Measurements from ENCODE around the gene TRAK2. TPM values are rescaled to one million over a fixed set of nuclear protein-coding genes. Genes with fewer than 3 reads are reported as not detected.

TRAK2 gene
- total RNA-seq, 1 experiment from 2014 or later, result 15.2 TPM

GRCh38 chr2:201396595-201396994, 54.7 kb downstream of the TRAK2 start:
- intact Hi-C loops (cut with micrococcal nuclease), result no loop called here
- Histone ChIP-seq H3K9me3 (ENCODE audit: control insufficient read depth in 1 of 2, insufficient read depth in 1 of 2, low read depth in 1 of 2, low read length in 2 of 2) (no peaks in the 10 kb centered on the region), H3K27me3 (ENCODE audit: insufficient read depth, low read length) (no peaks in the 10 kb centered on the region), H3K9me2 (ENCODE audit: insufficient read depth) (no peaks in the 10 kb centered on the region), H3K4me3 (replicated peaks in 1 of 2; ENCODE audit: low read depth in 1 of 2, low read length in 2 of 2) (no peak overlapping the region), H4K20me1 (ENCODE audit: insufficient read depth) (no peaks in the 10 kb centered on the region), H3K4me1 (ENCODE audit: control insufficient read depth in 1 of 2, insufficient read depth in 2 of 2, low read length in 2 of 2) (no peaks in the 10 kb centered on the region), H3K27ac (ENCODE audit: low read depth, low read length) (no peak overlapping the region), H3K9ac (ENCODE audit: low read length) (no peak overlapping the region), H3K4me2 (ENCODE audit: low read length) (no peak overlapping the region), H3K79me2 (ENCODE audit: insufficient read depth, low read length) (no peaks in the 10 kb centered on the region), H2AFZ (ENCODE audit: low read depth, low read length, poor library complexity, severe bottlenecking) (no peak overlapping the region), H3K36me3 (ENCODE audit: control insufficient read depth in 1 of 2, insufficient read depth in 2 of 2, low read length in 2 of 2) (peaks cover 0 to 5% of the 10 kb centered on the region in 2 experiments; a peak in 1 of 4 replicates)
- RAD21 ChIA-PET (ENCODE audit: low non-redundant PET in 1 of 2, low total read pairs in 2 of 2, uncharacterized antibody in 2 of 2, unreplicated experiment in 2 of 2), result no interaction called here
- POLR2A ChIA-PET, result no interaction called here
- TF ChIP-seq FOSL1 (IDR thresholded peaks at IDR 0.05; ENCODE audit: low read depth) (0 out of 2 replicates have a peak, but pooled peaks have one; percentile 25), REST (IDR thresholded peaks at IDR 0.05; ENCODE audit: low read depth) (no peak), CEBPB (IDR thresholded peaks at IDR 0.05; ENCODE audit: low read depth) (peak; percentile 71), SIN3A (IDR thresholded peaks at IDR 0.05; ENCODE audit: low read depth) (no peak), EGR1 (IDR thresholded peaks at IDR 0.05; ENCODE audit: low read depth) (no peak), ZNF274 (IDR thresholded peaks at IDR 0.05; ENCODE audit: low read depth, low read length) (no peak), SP1 (IDR thresholded peaks at IDR 0.05; ENCODE audit: low read depth) (0 out of 2 replicates have a peak, but pooled peaks have one; percentile 15)
- BruUV-seq (replicated peaks), result no TSS peak
- peak; percentile 27 for DNase-seq (ENCODE audit: low read depth, low spot score)
- CTCF ChIA-PET, result no interaction called here
- no peak for ATAC-seq

GRCh38 chr2:201383136-201383535, 68.1 kb downstream of the TRAK2 start:
- Histone ChIP-seq H3K4me2 (ENCODE audit: low read length) (no peak overlapping the region), H3K9ac (ENCODE audit: low read length) (no peak overlapping the region), H4K20me1 (ENCODE audit: insufficient read depth) (no peaks in the 10 kb centered on the region), H3K27ac (ENCODE audit: low read depth, low read length) (no peak overlapping the region), H3K9me3 (ENCODE audit: control insufficient read depth in 1 of 2, insufficient read depth in 1 of 2, low read depth in 1 of 2, low read length in 2 of 2) (no peaks in the 10 kb centered on the region; a peak in 1 of 4 replicates), H2AFZ (ENCODE audit: low read depth, low read length, poor library complexity, severe bottlenecking) (no peak overlapping the region), H3K9me2 (ENCODE audit: insufficient read depth) (no peaks in the 10 kb centered on the region), H3K79me2 (ENCODE audit: insufficient read depth, low read length) (no peaks in the 10 kb centered on the region), H3K36me3 (ENCODE audit: control insufficient read depth in 1 of 2, insufficient read depth in 2 of 2, low read length in 2 of 2) (peaks cover 0 to 4% of the 10 kb centered on the region in 2 experiments; a peak in 1 of 4 replicates), H3K27me3 (ENCODE audit: insufficient read depth, low read length) (no peaks in the 10 kb centered on the region), H3K4me3 (replicated peaks in 1 of 2; ENCODE audit: low read depth in 1 of 2, low read length in 2 of 2) (no peak overlapping the region), H3K4me1 (ENCODE audit: control insufficient read depth in 1 of 2, insufficient read depth in 2 of 2, low read length in 2 of 2) (peaks cover 0 to 5% of the 10 kb centered on the region in 2 experiments; a peak in 1 of 4 replicates)
- ChIA-PET RAD21 (ENCODE audit: low non-redundant PET in 1 of 2, low total read pairs in 2 of 2, uncharacterized antibody in 2 of 2, unreplicated experiment in 2 of 2) (no interaction called here), POLR2A (no interaction called here), CTCF (no interaction called here)
- TF ChIP-seq CBX3 (IDR thresholded peaks at IDR 0.05; ENCODE audit: low read depth) (no peak), POLR2AphosphoS5 (IDR thresholded peaks at IDR 0.05; ENCODE audit: low read depth, low read length) (no peak), CTCF (IDR thresholded peaks at IDR 0.05 in 2 of 3, conservative IDR thresholded peaks at IDR 0.05 in 1 of 3; ENCODE audit: borderline replicate concordance in 1 of 3, insufficient read depth in 1 of 3, low read depth in 2 of 3, low read length in 2 of 3) (no peak), YY1 (IDR thresholded peaks at IDR 0.05; ENCODE audit: extremely low read depth, insufficient replicate concordance, low read depth, low read length) (no peak), EGR1 (IDR thresholded peaks at IDR 0.05; ENCODE audit: low read depth) (no peak)
- no peak for DNase-seq (ENCODE audit: low read depth, low spot score)
- intact Hi-C loops (cut with micrococcal nuclease), result no loop called here
- peak; percentile 57 for ATAC-seq
- no TSS peak for BruUV-seq (replicated peaks)
